Omental fat pad (tissue), 4 donors: ENCODE data around the gene SHROOM2. TPM values are rescaled to one million over a fixed set of nuclear protein-coding genes. Genes with fewer than 3 reads are reported as not detected.

Source experiments
- ATAC-seq: fragments of 150-250 bp; one replicate; pipeline ENCODE4 v1.9.1; 2016; ENCODE audit warnings: mild to moderate bottlenecking, moderate library complexity; ENCODE audit not compliant: low FRiP score
- DNase-seq: peaks from one replicate; pipeline ENCODE4 v3.0.0-alpha.2; 2019; ENCODE audit warnings: low spot score
- CTCF ChIP-seq, 3 donors: fragments of 450-650 bp; IDR thresholded peaks; one replicate each; pipeline ENCODE4 v1.5.1; 2016 to 2017; ENCODE audit warnings: antibody characterized with exemption in 3 of 3, mild to moderate bottlenecking in 3 of 3, moderate library complexity in 2 of 3
- total RNA-seq, 4 donors: library from RNA; depleted of rRNA; stranded (reverse); fragments of >200 nt; gene quantifications; one replicate each; pipeline ENCODE4 v1.1.0, GENCODE V29; 2016

The SHROOM2 gene
- total RNA-seq, 4 donors from 2014 or later, result 0.88 to 2.4 (median 2.1) TPM

GRCh38 chrX:9865804-9866472 lies 79.7 kb downstream of the SHROOM2 start:
- no peak for TF ChIP-seq CTCF (IDR thresholded peaks at IDR 0.05)
- no peak for DNase-seq
- peak; percentile 85 for ATAC-seq

- DNase-seq (no peak), ATAC-seq (peak; percentile 70)
- TF ChIP-seq CTCF (IDR thresholded peaks at IDR 0.05), result no peak
Observed at GRCh38 chrX:9866633-9867032, 80.4 kb downstream of the SHROOM2 start.

- TF ChIP-seq CTCF (IDR thresholded peaks at IDR 0.05), result no peak
- no peak for ATAC-seq
- DNase-seq, result no peak
Observed at GRCh38 chrX:9867226-9867625, 81.0 kb downstream of the SHROOM2 start.

- DNase-seq (no peak), ATAC-seq (no peak)
- no peak for TF ChIP-seq CTCF (IDR thresholded peaks at IDR 0.05)
Observed at GRCh38 chrX:9867753-9868152, 81.5 kb downstream of the SHROOM2 start.

GRCh38 chrX:9871701-9872268 lies 85.6 kb downstream of the SHROOM2 start:
- peak; percentile 44 for ATAC-seq

GRCh38 chrX:9873360-9873759 lies 87.1 kb downstream of the SHROOM2 start:
- no peak for TF ChIP-seq CTCF (IDR thresholded peaks at IDR 0.05)

More at GRCh38 chrX:9871701-9872268, 85.6 kb downstream of the SHROOM2 start:
- no peak for DNase-seq
- no peak for TF ChIP-seq CTCF (IDR thresholded peaks at IDR 0.05)

GRCh38 chrX:9873952-9874351 lies 87.7 kb downstream of the SHROOM2 start:
- no peak for TF ChIP-seq CTCF (IDR thresholded peaks at IDR 0.05)
- DNase-seq (no peak), ATAC-seq (no peak)

More at GRCh38 chrX:9873360-9873759, 87.1 kb downstream of the SHROOM2 start:
- DNase-seq (no peak), ATAC-seq (no peak)
